ENCODE measurements around the gene CABP7. TPM values are rescaled to one million over a fixed set of nuclear protein-coding genes. Genes with fewer than 3 reads are reported as not detected.

CABP7 gene
- total RNA-seq, 4 donors from 2014 or later = 0.48 TPM; not detected in 3

DNA sequence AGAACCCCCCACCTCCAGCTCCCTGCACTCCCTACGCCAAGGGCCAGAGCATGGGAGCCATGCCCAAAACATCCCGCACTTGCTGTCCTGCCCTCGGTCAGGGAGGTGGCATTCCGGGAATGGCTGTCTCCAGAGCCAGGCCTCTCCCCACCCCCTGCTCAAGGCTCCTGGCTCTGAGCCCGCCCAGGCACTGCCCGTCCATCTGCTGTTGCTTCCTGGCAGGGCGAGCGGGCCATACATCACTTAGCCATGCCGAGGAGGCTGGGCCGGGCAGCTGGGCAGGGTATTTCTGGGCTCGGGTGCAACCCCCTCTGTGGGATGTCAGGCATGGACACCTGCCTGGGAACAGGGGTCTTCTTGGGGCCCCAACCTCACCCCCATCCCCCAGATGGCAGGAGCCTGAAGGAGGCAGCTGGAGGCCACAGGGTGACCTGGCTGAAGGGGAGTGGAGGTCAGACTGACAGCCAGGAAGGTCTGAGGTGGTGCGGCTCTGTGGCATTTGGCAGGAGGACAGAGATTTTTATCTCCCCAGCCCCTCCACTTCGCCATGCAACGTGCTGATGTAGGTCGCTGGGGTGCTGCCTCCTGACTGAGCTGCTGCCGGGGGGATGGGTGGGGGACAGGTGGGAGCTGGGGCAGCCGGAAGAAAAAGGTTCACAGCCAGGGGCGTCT is 8.7 kb upstream of the CABP7 start:
- Histone ChIP-seq H3K27ac (no peak overlapping the region), H3K36me3 (no peaks in the 10 kb centered on the region), H3K4me3 (no peak overlapping the region), H3K27me3 (peaks cover 58% of the 10 kb centered on the region), H3K9me3 (no peaks in the 10 kb centered on the region), H3K4me1 (no peaks in the 10 kb centered on the region)
- no peak for TF ChIP-seq EP300 (IDR thresholded peaks at IDR 0.05)
- TF ChIP-seq, protein P1, sequence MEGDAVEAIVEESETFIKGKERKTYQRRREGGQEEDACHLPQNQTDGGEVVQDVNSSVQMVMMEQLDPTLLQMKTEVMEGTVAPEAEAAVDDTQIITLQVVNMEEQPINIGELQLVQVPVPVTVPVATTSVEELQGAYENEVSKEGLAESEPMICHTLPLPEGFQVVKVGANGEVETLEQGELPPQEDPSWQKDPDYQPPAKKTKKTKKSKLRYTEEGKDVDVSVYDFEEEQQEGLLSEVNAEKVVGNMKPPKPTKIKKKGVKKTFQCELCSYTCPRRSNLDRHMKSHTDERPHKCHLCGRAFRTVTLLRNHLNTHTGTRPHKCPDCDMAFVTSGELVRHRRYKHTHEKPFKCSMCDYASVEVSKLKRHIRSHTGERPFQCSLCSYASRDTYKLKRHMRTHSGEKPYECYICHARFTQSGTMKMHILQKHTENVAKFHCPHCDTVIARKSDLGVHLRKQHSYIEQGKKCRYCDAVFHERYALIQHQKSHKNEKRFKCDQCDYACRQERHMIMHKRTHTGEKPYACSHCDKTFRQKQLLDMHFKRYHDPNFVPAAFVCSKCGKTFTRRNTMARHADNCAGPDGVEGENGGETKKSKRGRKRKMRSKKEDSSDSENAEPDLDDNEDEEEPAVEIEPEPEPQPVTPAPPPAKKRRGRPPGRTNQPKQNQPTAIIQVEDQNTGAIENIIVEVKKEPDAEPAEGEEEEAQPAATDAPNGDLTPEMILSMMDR (IDR thresholded peaks at IDR 0.05) = no peak
- TF ChIP-seq POLR2A (IDR thresholded peaks at IDR 0.05) = no peak
- no peak for TF ChIP-seq POLR2AphosphoS5 (IDR thresholded peaks at IDR 0.05)
- no peak for DNase-seq (ENCODE audit: low spot score in 2 of 2)
- 65% methylated on average over 10 of the region's 18 CpGs for WGBS

- WGBS = 84% methylated on average over 2 of the region's 2 CpGs
- H3K27me3 ChIP-seq = peaks cover 53% of the 10 kb centered on the region
These were observed 7.7 kb upstream of the CABP7 start for GRCh38 chr22:29712119-29712518.

GRCh38 chr22:29713156-29713727 is 6.6 kb upstream of the CABP7 start:
- Histone ChIP-seq H3K36me3 (no peaks in the 10 kb centered on the region), H3K4me3 (no peak overlapping the region)
- 59% methylated on average over 5 of the region's 8 CpGs for WGBS

More at GRCh38 chr22:29712119-29712518, 7.7 kb upstream of the CABP7 start:
- H3K4me1 ChIP-seq = no peaks in the 10 kb centered on the region
- TF ChIP-seq POLR2AphosphoS5 (IDR thresholded peaks at IDR 0.05) (no peak), EP300 (IDR thresholded peaks at IDR 0.05) (no peak), POLR2A (IDR thresholded peaks at IDR 0.05) (no peak)
- TF ChIP-seq, protein P1 (IDR thresholded peaks at IDR 0.05) = no peak
- H3K36me3 ChIP-seq = no peaks in the 10 kb centered on the region
- H3K4me3 ChIP-seq = no peak overlapping the region
- H3K9me3 ChIP-seq = no peaks in the 10 kb centered on the region
- DNase-seq (ENCODE audit: low spot score in 2 of 2) = no peak
- H3K27ac ChIP-seq = no peak overlapping the region

DNA sequence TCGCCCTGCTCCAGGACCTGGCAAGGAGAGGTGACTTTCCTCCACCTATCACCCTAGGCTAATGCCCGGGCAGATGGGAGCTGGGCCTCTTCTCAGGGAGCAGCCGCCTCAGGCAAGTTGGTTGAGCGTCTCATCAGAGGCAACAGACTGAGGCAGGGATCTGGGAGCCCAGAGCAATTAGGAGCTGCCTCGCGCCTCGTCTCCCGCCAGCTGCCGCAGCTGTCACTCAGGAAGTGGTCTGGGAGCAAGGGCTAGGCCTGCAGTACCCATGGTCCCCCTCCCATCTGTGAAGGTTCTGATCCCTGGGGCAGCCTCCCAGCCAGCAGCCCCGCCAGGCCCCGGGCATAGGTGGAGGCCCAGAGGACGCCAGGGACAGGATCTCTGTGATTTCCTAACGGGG is 4.6 kb upstream of the CABP7 start:
- no peak overlapping the region for H3K27ac ChIP-seq
- peaks cover 71% of the 10 kb centered on the region for H3K27me3 ChIP-seq
- WGBS = 68% methylated on average over 9 of the region's 13 CpGs
- no peaks in the 10 kb centered on the region for H3K36me3 ChIP-seq
- DNase-seq (ENCODE audit: low spot score in 2 of 2) = no peak
- no peak overlapping the region for H3K4me3 ChIP-seq
- H3K9me3 ChIP-seq = no peaks in the 10 kb centered on the region
- peaks cover 6% of the 10 kb centered on the region for H3K4me1 ChIP-seq
- TF ChIP-seq POLR2A (IDR thresholded peaks at IDR 0.05) (no peak), POLR2AphosphoS5 (IDR thresholded peaks at IDR 0.05) (no peak), EP300 (IDR thresholded peaks at IDR 0.05) (no peak)
- TF ChIP-seq, protein P1 (IDR thresholded peaks at IDR 0.05) = no peak

More at GRCh38 chr22:29713156-29713727, 6.6 kb upstream of the CABP7 start:
- TF ChIP-seq POLR2AphosphoS5 (IDR thresholded peaks at IDR 0.05) = no peak
- no peak for TF ChIP-seq POLR2A (IDR thresholded peaks at IDR 0.05)
- TF ChIP-seq, protein P1 (IDR thresholded peaks at IDR 0.05) = no peak
- TF ChIP-seq EP300 (IDR thresholded peaks at IDR 0.05) = no peak
- Histone ChIP-seq H3K27ac (no peak overlapping the region), H3K4me1 (no peaks in the 10 kb centered on the region), H3K9me3 (no peaks in the 10 kb centered on the region), H3K27me3 (peaks cover 61% of the 10 kb centered on the region)
- DNase-seq (ENCODE audit: low spot score in 2 of 2) = no peak

DNA sequence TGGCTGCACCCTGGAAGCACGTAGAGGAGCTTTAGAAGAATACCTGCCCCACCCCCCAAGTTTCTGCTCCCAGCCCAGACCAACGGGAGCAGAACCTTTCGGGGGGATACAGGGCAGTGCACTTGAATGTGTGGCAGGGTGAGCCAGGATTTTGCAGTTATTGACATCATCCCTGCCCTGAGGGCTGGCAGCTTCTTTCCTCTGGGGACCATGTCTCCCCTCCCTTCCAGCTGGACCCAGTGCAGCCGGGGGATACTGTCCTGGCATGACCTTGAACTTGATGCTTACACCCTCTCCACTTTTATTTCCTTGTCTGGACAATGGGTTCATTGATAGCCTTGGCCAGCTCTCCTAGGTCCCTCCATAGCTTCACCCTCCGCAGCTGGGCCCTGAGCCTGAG is 4.1 kb upstream of the CABP7 start:
- Histone ChIP-seq H3K9me3 (no peaks in the 10 kb centered on the region), H3K4me1 (peaks cover 11% of the 10 kb centered on the region), H3K4me3 (no peak overlapping the region), H3K27me3 (peaks cover 72% of the 10 kb centered on the region), H3K27ac (no peak overlapping the region), H3K36me3 (no peaks in the 10 kb centered on the region)
- TF ChIP-seq, protein P1 (IDR thresholded peaks at IDR 0.05) = no peak
- TF ChIP-seq EP300 (IDR thresholded peaks at IDR 0.05) = no peak
- no peak for TF ChIP-seq POLR2AphosphoS5 (IDR thresholded peaks at IDR 0.05)
- no peak for TF ChIP-seq POLR2A (IDR thresholded peaks at IDR 0.05)
- DNase-seq (ENCODE audit: low spot score in 2 of 2) = no peak
- WGBS = 60% methylated on average over 3 of the region's 5 CpGs

Data from suprapubic skin (tissue), 4 donors.